ENCODE measurements around the gene MYCBP2. TPM values are rescaled to one million over a fixed set of nuclear protein-coding genes. Genes with fewer than 3 reads are reported as not detected.

The MYCBP2 gene
- total RNA-seq, 1 experiment from 2014 or later = 51.8 TPM

GRCh38 chr13:77095288-77095687, 231.6 kb downstream of the MYCBP2 start:
- Mint-ChIP-seq H3K27me3 (ENCODE audit: insufficient read depth, unreplicated experiment) (no peaks in the 10 kb centered on the region), H3K36me3 (ENCODE audit: insufficient read depth, unreplicated experiment) (peaks cover 43% of the 10 kb centered on the region), H3K4me1 (ENCODE audit: insufficient read depth, unreplicated experiment) (no peaks in the 10 kb centered on the region), H3K9me3 (ENCODE audit: unreplicated experiment) (no peaks in the 10 kb centered on the region), H3K27ac (ENCODE audit: low read depth, unreplicated experiment) (peak overlapping the region; percentile 92), H3K4me3 (ENCODE audit: unreplicated experiment) (no peak overlapping the region)
- BruUV-seq (replicated peaks) = no TSS peak
- ChIA-PET CTCF (interaction anchor here (0.6 kb wide), 1 partner anchor 1091 kb away, joined by 3 read pairs; no protein-coding TSS in a partner anchor), POLR2A (interaction anchor here (0.6 kb wide), 2 partner anchors 8 to 39 kb away, joined by 3 read pairs; no protein-coding TSS in a partner anchor)
- intact Hi-C loops (cut with micrococcal nuclease) = no loop called here
- no peak for DNase-seq (ENCODE audit: unreplicated experiment)
- no peak for TF ChIP-seq CTCF (IDR thresholded peaks at IDR 0.05; ENCODE audit: unreplicated experiment)

GRCh38 chr13:77094773-77095172, 232.1 kb downstream of the MYCBP2 start:
- CTCF ChIA-PET = interaction anchor here (0.6 kb wide), 1 partner anchor 1090 kb away, joined by 3 read pairs; no protein-coding TSS in a partner anchor
- DNase-seq (ENCODE audit: unreplicated experiment) = no peak
- peaks cover 43% of the 10 kb centered on the region for H3K36me3 Mint-ChIP-seq (ENCODE audit: insufficient read depth, unreplicated experiment)

DNA sequence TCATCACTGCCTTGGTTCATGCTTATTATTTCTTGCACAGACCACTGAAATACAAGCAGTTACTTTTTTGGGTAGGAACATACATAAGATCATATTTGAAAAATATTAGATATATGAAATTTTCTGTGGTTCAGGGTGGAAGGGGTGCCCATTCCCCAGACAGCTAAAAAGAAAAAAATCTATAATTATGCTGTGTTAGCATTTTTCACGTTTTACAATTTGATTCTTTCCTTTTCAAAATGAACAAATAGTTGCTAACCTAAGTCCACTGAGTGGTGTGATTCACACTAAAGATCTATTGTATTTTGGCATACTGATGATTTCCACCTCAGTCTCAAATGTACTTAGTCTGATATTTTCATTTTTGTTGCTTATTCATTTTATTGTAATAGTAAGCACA, 233.2 kb downstream of the MYCBP2 start:
- no TSS peak for BruUV-seq (replicated peaks)
- intact Hi-C loops (cut with micrococcal nuclease) = no loop called here
- no peak overlapping the region for H3K4me3 Mint-ChIP-seq (ENCODE audit: unreplicated experiment)
- no peak overlapping the region for H3K27ac Mint-ChIP-seq (ENCODE audit: low read depth, unreplicated experiment)
- ChIA-PET CTCF (no interaction called here), POLR2A (no interaction called here)
- H3K27me3 Mint-ChIP-seq (ENCODE audit: insufficient read depth, unreplicated experiment) = no peaks in the 10 kb centered on the region
- TF ChIP-seq CTCF (IDR thresholded peaks at IDR 0.05; ENCODE audit: unreplicated experiment) = no peak
- no peak for DNase-seq (ENCODE audit: unreplicated experiment)
- no peaks in the 10 kb centered on the region for H3K9me3 Mint-ChIP-seq (ENCODE audit: unreplicated experiment)
- no peaks in the 10 kb centered on the region for H3K4me1 Mint-ChIP-seq (ENCODE audit: insufficient read depth, unreplicated experiment)
- H3K36me3 Mint-ChIP-seq (ENCODE audit: insufficient read depth, unreplicated experiment) = peaks cover 43% of the 10 kb centered on the region

More at GRCh38 chr13:77094773-77095172, 232.1 kb downstream of the MYCBP2 start:
- Mint-ChIP-seq H3K9me3 (ENCODE audit: unreplicated experiment) (no peaks in the 10 kb centered on the region), H3K27ac (ENCODE audit: low read depth, unreplicated experiment) (no peak overlapping the region), H3K27me3 (ENCODE audit: insufficient read depth, unreplicated experiment) (no peaks in the 10 kb centered on the region), H3K4me1 (ENCODE audit: insufficient read depth, unreplicated experiment) (no peaks in the 10 kb centered on the region), H3K4me3 (ENCODE audit: unreplicated experiment) (no peak overlapping the region)
- no TSS peak for BruUV-seq (replicated peaks)
- POLR2A ChIA-PET = no interaction called here
- intact Hi-C loops (cut with micrococcal nuclease) = no loop called here
- no peak for TF ChIP-seq CTCF (IDR thresholded peaks at IDR 0.05; ENCODE audit: unreplicated experiment)

DNA sequence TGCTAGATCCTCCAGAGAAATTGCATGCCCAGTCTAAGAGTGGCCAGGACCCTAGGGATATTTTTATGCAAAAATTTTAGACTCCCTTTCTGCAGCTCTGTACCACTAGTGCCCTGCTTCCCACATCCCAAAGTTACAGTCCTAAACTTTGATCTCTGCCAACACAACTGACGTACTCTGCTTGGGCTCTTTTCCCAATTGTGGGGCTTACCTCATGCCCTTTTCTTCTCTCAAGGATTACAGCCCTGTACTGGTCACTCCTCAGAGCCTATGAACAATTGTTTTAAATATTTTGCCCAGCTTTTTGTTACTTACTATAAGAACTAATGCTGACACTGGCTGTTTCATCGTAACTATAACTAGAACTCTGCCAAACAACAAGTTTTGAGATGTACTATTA, 242.1 kb downstream of the MYCBP2 start:
- intact Hi-C loops (cut with micrococcal nuclease) = no loop called here
- BruUV-seq (replicated peaks) = no TSS peak

More for the DNA sequence above, 242.1 kb downstream of the MYCBP2 start:
- no peak for TF ChIP-seq CTCF (IDR thresholded peaks at IDR 0.05; ENCODE audit: unreplicated experiment)
- Mint-ChIP-seq H3K36me3 (ENCODE audit: insufficient read depth, unreplicated experiment) (peaks cover 43% of the 10 kb centered on the region), H3K4me3 (ENCODE audit: unreplicated experiment) (no peak overlapping the region), H3K4me1 (ENCODE audit: insufficient read depth, unreplicated experiment) (no peaks in the 10 kb centered on the region), H3K27me3 (ENCODE audit: insufficient read depth, unreplicated experiment) (no peaks in the 10 kb centered on the region), H3K9me3 (ENCODE audit: unreplicated experiment) (no peaks in the 10 kb centered on the region), H3K27ac (ENCODE audit: low read depth, unreplicated experiment) (no peak overlapping the region)
- CTCF ChIA-PET = interaction anchor here (0.6 kb wide), 1 partner anchor 213 kb away, joined by 3 read pairs; no protein-coding TSS in a partner anchor
- DNase-seq (ENCODE audit: unreplicated experiment) = no peak
- POLR2A ChIA-PET = no interaction called here

Measured in MCF 10A (cell line).